ENCODE measurements around the gene TPSG1. TPM values are rescaled to one million over a fixed set of nuclear protein-coding genes. Genes with fewer than 3 reads are reported as not detected.
"Not testable (repeated sequence)": the region's sequence is repeated elsewhere in the genome, so short reads cannot be mapped to it uniquely, and the experiment has no call there.

Gene TPSG1
- total RNA-seq, 1 donor from 2014 or later = not detected

GRCh38 chr16:1185460-1186207 lies 39.4 kb downstream of the TPSG1 start:
- H3K27ac Mint-ChIP-seq; intact Hi-C loops (cut with micrococcal nuclease); DNase-seq (ENCODE audit: low spot score); H3K9me3 Mint-ChIP-seq; H3K4me3 Mint-ChIP-seq; H3K27me3 Mint-ChIP-seq (ENCODE audit: insufficient read depth); H3K36me3 Mint-ChIP-seq (ENCODE audit: low read depth); H3K4me1 Mint-ChIP-seq (ENCODE audit: low read depth): not testable (repeated sequence)

GRCh38 chr16:1184980-1185379 lies 40.1 kb downstream of the TPSG1 start:
- no peak overlapping the region for H3K27ac Mint-ChIP-seq
- DNase-seq (ENCODE audit: low spot score) = no peak
- H3K4me1 Mint-ChIP-seq (ENCODE audit: low read depth) = no peaks in the 10 kb centered on the region
- intact Hi-C loops (cut with micrococcal nuclease) = no loop called here
- no peaks in the 10 kb centered on the region for H3K9me3 Mint-ChIP-seq
- H3K4me3 Mint-ChIP-seq = no peak overlapping the region
- no peaks in the 10 kb centered on the region for H3K36me3 Mint-ChIP-seq (ENCODE audit: low read depth)
- H3K27me3 Mint-ChIP-seq (ENCODE audit: insufficient read depth) = no peaks in the 10 kb centered on the region

- no peak for DNase-seq (ENCODE audit: low spot score)
- H3K27me3 Mint-ChIP-seq (ENCODE audit: insufficient read depth) = no peaks in the 10 kb centered on the region
- H3K4me3 Mint-ChIP-seq = no peak overlapping the region
- no peaks in the 10 kb centered on the region for H3K4me1 Mint-ChIP-seq (ENCODE audit: low read depth)
- intact Hi-C loops (cut with micrococcal nuclease) = no loop called here
- no peak overlapping the region for H3K27ac Mint-ChIP-seq
- H3K9me3 Mint-ChIP-seq = no peaks in the 10 kb centered on the region
- no peaks in the 10 kb centered on the region for H3K36me3 Mint-ChIP-seq (ENCODE audit: low read depth)
Measured at GRCh38 chr16:1184156-1184868, 40.8 kb downstream of the TPSG1 start.

- intact Hi-C loops (cut with micrococcal nuclease) = no loop called here
- Mint-ChIP-seq H3K4me3 (no peak overlapping the region), H3K36me3 (ENCODE audit: low read depth) (no peaks in the 10 kb centered on the region), H3K9me3 (no peaks in the 10 kb centered on the region), H3K27me3 (ENCODE audit: insufficient read depth) (no peaks in the 10 kb centered on the region), H3K27ac (no peak overlapping the region), H3K4me1 (ENCODE audit: low read depth) (no peaks in the 10 kb centered on the region)
- no peak for DNase-seq (ENCODE audit: low spot score)
Measured at GRCh38 chr16:1182950-1183907, 41.8 kb downstream of the TPSG1 start.

- no peaks in the 10 kb centered on the region for H3K4me1 Mint-ChIP-seq (ENCODE audit: low read depth)
- H3K9me3 Mint-ChIP-seq = no peaks in the 10 kb centered on the region
- H3K27me3 Mint-ChIP-seq (ENCODE audit: insufficient read depth) = no peaks in the 10 kb centered on the region
- H3K36me3 Mint-ChIP-seq (ENCODE audit: low read depth) = no peaks in the 10 kb centered on the region
- no peak for DNase-seq (ENCODE audit: low spot score)
- no peak overlapping the region for H3K4me3 Mint-ChIP-seq
- intact Hi-C loops (cut with micrococcal nuclease) = no loop called here
- H3K27ac Mint-ChIP-seq = no peak overlapping the region
Measured at GRCh38 chr16:1182316-1182671, 42.8 kb downstream of the TPSG1 start.

- H3K27me3 Mint-ChIP-seq (ENCODE audit: insufficient read depth) = no peaks in the 10 kb centered on the region
- H3K4me3 Mint-ChIP-seq = no peak overlapping the region
- H3K27ac Mint-ChIP-seq = no peak overlapping the region
- H3K4me1 Mint-ChIP-seq (ENCODE audit: low read depth) = no peaks in the 10 kb centered on the region
- no peaks in the 10 kb centered on the region for H3K36me3 Mint-ChIP-seq (ENCODE audit: low read depth)
- DNase-seq (ENCODE audit: low spot score) = no peak
- no peaks in the 10 kb centered on the region for H3K9me3 Mint-ChIP-seq
- intact Hi-C loops (cut with micrococcal nuclease) = no loop called here
Measured at GRCh38 chr16:1181404-1182315, 43.4 kb downstream of the TPSG1 start.

GRCh38 chr16:1180549-1181403 lies 44.3 kb downstream of the TPSG1 start:
- no peak for DNase-seq (ENCODE audit: low spot score)
- no peaks in the 10 kb centered on the region for H3K27me3 Mint-ChIP-seq (ENCODE audit: insufficient read depth)
- H3K27ac Mint-ChIP-seq = no peak overlapping the region
- H3K4me3 Mint-ChIP-seq = no peak overlapping the region
- no peaks in the 10 kb centered on the region for H3K36me3 Mint-ChIP-seq (ENCODE audit: low read depth)
- H3K4me1 Mint-ChIP-seq (ENCODE audit: low read depth) = no peaks in the 10 kb centered on the region
- H3K9me3 Mint-ChIP-seq = no peaks in the 10 kb centered on the region
- intact Hi-C loops (cut with micrococcal nuclease) = no loop called here

- DNase-seq (ENCODE audit: low spot score) = no peak
- Mint-ChIP-seq H3K36me3 (ENCODE audit: low read depth) (no peaks in the 10 kb centered on the region), H3K4me1 (ENCODE audit: low read depth) (no peaks in the 10 kb centered on the region), H3K4me3 (no peak overlapping the region), H3K27ac (no peak overlapping the region), H3K27me3 (ENCODE audit: insufficient read depth) (no peaks in the 10 kb centered on the region), H3K9me3 (no peaks in the 10 kb centered on the region)
- intact Hi-C loops (cut with micrococcal nuclease) = no loop called here
Measured at GRCh38 chr16:1178295-1178910, 46.7 kb downstream of the TPSG1 start.

GRCh38 chr16:1177750-1178149 lies 47.3 kb downstream of the TPSG1 start:
- Mint-ChIP-seq H3K27me3 (ENCODE audit: insufficient read depth) (no peaks in the 10 kb centered on the region), H3K36me3 (ENCODE audit: low read depth) (no peaks in the 10 kb centered on the region), H3K4me1 (ENCODE audit: low read depth) (no peaks in the 10 kb centered on the region), H3K4me3 (no peak overlapping the region), H3K27ac (no peak overlapping the region), H3K9me3 (no peaks in the 10 kb centered on the region)
- intact Hi-C loops (cut with micrococcal nuclease) = no loop called here
- no peak for DNase-seq (ENCODE audit: low spot score)

GRCh38 chr16:1177053-1177452 lies 48.0 kb downstream of the TPSG1 start:
- no peaks in the 10 kb centered on the region for H3K9me3 Mint-ChIP-seq
- no peak overlapping the region for H3K27ac Mint-ChIP-seq
- no peaks in the 10 kb centered on the region for H3K36me3 Mint-ChIP-seq (ENCODE audit: low read depth)
- DNase-seq (ENCODE audit: low spot score) = no peak
- H3K4me3 Mint-ChIP-seq = no peak overlapping the region
- no peaks in the 10 kb centered on the region for H3K4me1 Mint-ChIP-seq (ENCODE audit: low read depth)
- intact Hi-C loops (cut with micrococcal nuclease) = no loop called here
- no peaks in the 10 kb centered on the region for H3K27me3 Mint-ChIP-seq (ENCODE audit: insufficient read depth)

GRCh38 chr16:1176280-1176897 lies 48.7 kb downstream of the TPSG1 start:
- DNase-seq (ENCODE audit: low spot score) = no peak
- Mint-ChIP-seq H3K9me3 (no peaks in the 10 kb centered on the region), H3K27me3 (ENCODE audit: insufficient read depth) (no peaks in the 10 kb centered on the region)

More at GRCh38 chr16:1176280-1176897, 48.7 kb downstream of the TPSG1 start:
- Mint-ChIP-seq H3K27ac (no peak overlapping the region), H3K36me3 (ENCODE audit: low read depth) (no peaks in the 10 kb centered on the region), H3K4me3 (no peak overlapping the region), H3K4me1 (ENCODE audit: low read depth) (no peaks in the 10 kb centered on the region)
- intact Hi-C loops (cut with micrococcal nuclease) = no loop called here
